GM23338 (cell line): ENCODE data around the gene PIGK. TPM values are rescaled to one million over a fixed set of nuclear protein-coding genes. Genes with fewer than 3 reads are reported as not detected.
A peak's percentile ranks its signal among the peaks of the same experiment; 100 is the strongest.

ENCODE experiments used
- ATAC-seq: fragments of 200-7000 bp; cut with Tn5 transposase; 3 replicates; pipeline ENCODE4 v1.9.1; 2020
- DNase-seq: peaks from one replicate; pipeline ENCODE4 v3.0.0-alpha.2; 2015; ENCODE audit warnings: low spot score
- H2AFZ ChIP-seq: fragments of 200-600 bp; sonication (generic); 2 replicates; pipeline ENCODE4 v1.8.0; 2016; ENCODE audit warnings: antibody characterized with exemption, mild to moderate bottlenecking, moderate library complexity
- H3F3A ChIP-seq: fragments of 200-600 bp; sonication (generic); replicated peaks from 2 replicates; pipeline ENCODE4 v1.8.0; 2017; ENCODE audit warnings: antibody characterized with exemption, mixed run types, low read depth
- H3K27ac ChIP-seq: fragments of 200-600 bp; sonication (generic); 2 replicates; pipeline ENCODE4 v1.6.1; 2016; ENCODE audit warnings: low read depth
- H3K27me3 ChIP-seq: fragments of 200-600 bp; sonication (generic); 2 replicates; pipeline ENCODE4 v1.8.0; 2016; ENCODE audit warnings: mild to moderate bottlenecking, mixed run types, moderate library complexity; ENCODE audit not compliant: insufficient read depth
- H3K36me3 ChIP-seq: fragments of 200-600 bp; sonication (generic); 2 replicates; pipeline ENCODE4 v1.8.0; 2016; ENCODE audit warnings: mild to moderate bottlenecking; ENCODE audit not compliant: insufficient read depth
- H3K4me1 ChIP-seq: fragments of 200-600 bp; sonication (generic); 2 replicates; pipeline ENCODE4 v1.8.0; 2016; ENCODE audit warnings: mild to moderate bottlenecking, moderate library complexity; ENCODE audit not compliant: insufficient read depth
- H3K4me2 ChIP-seq: fragments of 200-600 bp; sonication (generic); 2 replicates; pipeline ENCODE4 v1.7.1; 2017; ENCODE audit warnings: mixed run types
- H3K4me3 ChIP-seq: fragments of 200-600 bp; sonication (generic); 2 replicates; pipeline ENCODE4 v1.6.1; 2016; ENCODE audit warnings: mixed run types
- H3K79me2 ChIP-seq: fragments of 200-600 bp; sonication (generic); replicated peaks from 2 replicates; pipeline ENCODE4 v1.8.0; 2017; ENCODE audit warnings: mild to moderate bottlenecking; ENCODE audit not compliant: insufficient read depth
- H3K9me2 ChIP-seq: fragments of 200-600 bp; sonication (generic); 2 replicates; pipeline ENCODE4 v1.8.0; 2017; ENCODE audit not compliant: insufficient read depth
- H4K20me1 ChIP-seq: fragments of 200-600 bp; sonication (generic); replicated peaks from 2 replicates; pipeline ENCODE4 v1.8.0; 2017; ENCODE audit warnings: mild to moderate bottlenecking; ENCODE audit not compliant: insufficient read depth
- H3K27ac Mint-ChIP-seq: 2 replicates; pipeline ENCODE4 v1.8.0; 2020; ENCODE audit warnings: inconsistent platforms, mild to moderate bottlenecking, moderate library complexity, mixed read lengths
- H3K27me3 Mint-ChIP-seq: 3 replicates; pipeline ENCODE4 v1.8.0; 2022; ENCODE audit warnings: low read depth, mild to moderate bottlenecking, moderate library complexity, mixed read lengths, inconsistent platforms; ENCODE audit not compliant: insufficient read depth, poor library complexity
- H3K36me3 Mint-ChIP-seq: 3 replicates; pipeline ENCODE4 v1.8.0; 2021; ENCODE audit warnings: low read depth, mild to moderate bottlenecking, inconsistent platforms, moderate library complexity, mixed read lengths
- H3K4me1 Mint-ChIP-seq: 3 replicates; pipeline ENCODE4 v1.8.0; 2020; ENCODE audit warnings: mild to moderate bottlenecking, inconsistent platforms, mixed read lengths
- H3K4me3 Mint-ChIP-seq: 3 replicates; pipeline ENCODE4 v1.8.0; 2021; ENCODE audit warnings: moderate library complexity, mild to moderate bottlenecking, inconsistent platforms, mixed read lengths
- H3K9me3 Mint-ChIP-seq: 3 replicates; pipeline ENCODE4 v1.8.0; 2020; ENCODE audit warnings: moderate library complexity, mild to moderate bottlenecking, inconsistent platforms, mixed read lengths
- CTCF ChIP-seq, 2 experiments: fragments of 200-600 bp in 1 of 2; sonication (generic) in 1 of 2; conservative IDR thresholded peaks; 2 replicates each; pipeline versions ENCODE4 v1.5.1 to v1.6.1; 2016 to 2017; ENCODE audit warnings: antibody characterized with exemption in 2 of 2, low read depth in 2 of 2, mild to moderate bottlenecking in 2 of 2, moderate library complexity in 1 of 2
- ETS1 ChIP-seq: IDR thresholded peaks from 2 replicates; pipeline ENCODE4 v1.6.1; 2016; ENCODE audit warnings: antibody characterized with exemption
- EZH2phosphoT487 ChIP-seq: fragments of 200-600 bp; sonication (generic); IDR thresholded peaks from one replicate; pipeline ENCODE4 v1.8.1; 2018; ENCODE audit warnings: antibody characterized with exemption; ENCODE audit not compliant: unreplicated experiment
- JUNB ChIP-seq: IDR thresholded peaks from one replicate; pipeline ENCODE4 v1.6.1; 2016; ENCODE audit warnings: antibody characterized with exemption; ENCODE audit not compliant: unreplicated experiment
- NANOG ChIP-seq: IDR thresholded peaks from 2 replicates; pipeline ENCODE4 v1.6.1; 2016; ENCODE audit warnings: antibody characterized with exemption, borderline replicate concordance
- POLR2AphosphoS5 ChIP-seq: IDR thresholded peaks from 2 replicates; pipeline ENCODE4 v1.6.1; 2016; ENCODE audit warnings: antibody characterized with exemption, low read depth
- REST ChIP-seq: IDR thresholded peaks from one replicate; pipeline ENCODE4 v1.6.1; 2018; ENCODE audit warnings: antibody characterized with exemption; ENCODE audit not compliant: unreplicated experiment
- STAT1 ChIP-seq: IDR thresholded peaks from one replicate; pipeline ENCODE4 v1.6.1; 2016; ENCODE audit warnings: antibody characterized with exemption; ENCODE audit not compliant: unreplicated experiment
- ZNF114 ChIP-seq: fragments of 250-450 bp; sonication (Bioruptor Pico); IDR thresholded peaks from 2 replicates; pipeline ENCODE4 v1.5.0; 2020; ENCODE audit warnings: mild to moderate bottlenecking, moderate library complexity
- ZNF462 ChIP-seq: fragments of 250-450 bp; sonication (Bioruptor Pico); IDR thresholded peaks from 2 replicates; pipeline ENCODE4 v1.5.0; 2020; ENCODE audit warnings: mild to moderate bottlenecking, moderate library complexity
- polyA plus RNA-seq: library from polyadenylated mRNA; unstranded; fragments of >200 nt; fragmentation: Nextera tagmentation; extraction: Ambion mirVana; gene quantifications from 2 replicates; pipeline ENCODE4 v1.2.1, GENCODE V29; 2016
- total RNA-seq: library from RNA; depleted of rRNA; stranded (reverse); fragments of >200 nt; shearing (Covaris generic); gene quantifications from 2 replicates; pipeline ENCODE4 v1.2.3, GENCODE V29; 2014

Gene PIGK
- total and polyA plus RNA-seq, 2 experiments from 2014 or later, result 16.4 to 26.4 TPM

- TF ChIP-seq REST (no peak), CTCF (conservative IDR thresholded peaks at IDR 0.05; ENCODE audit: low read depth in 2 of 2) (peak in 1 of 2 experiments; percentile 14; a peak in 1 of 4 replicates), ETS1 (no peak), POLR2AphosphoS5 (no peak), NANOG (no peak), ZNF114 (CRISPR knock-in tag) (no peak), JUNB (no peak), EZH2phosphoT487 (no peak), STAT1 (no peak)
Observed at GRCh38 chr1:77068013-77068412, 151.2 kb downstream of the PIGK start (continued).

- Histone ChIP-seq H3K4me2 (no peak overlapping the region), H4K20me1 (no peaks in the 10 kb centered on the region), H3K27ac (no peak overlapping the region), H3K4me1 (peaks cover 4% of the 10 kb centered on the region; the same call in 1 of the 2 replicates), H3K27me3 (no peaks in the 10 kb centered on the region), H3F3A (no peaks in the 10 kb centered on the region), H2AFZ (no peak overlapping the region), H3K79me2 (no peaks in the 10 kb centered on the region), H3K9me2 (no peaks in the 10 kb centered on the region; the same call in 1 of the 2 replicates), H3K36me3 (no peaks in the 10 kb centered on the region), H3K4me3 (no peak overlapping the region)
- H3K27ac Mint-ChIP-seq, result no peak overlapping the region
- no peak for DNase-seq
- peaks cover 11% of the 10 kb centered on the region for H3K4me1 Mint-ChIP-seq
- H3K27me3 Mint-ChIP-seq, result peaks cover 2% of the 10 kb centered on the region
- H3K9me3 Mint-ChIP-seq, result no peaks in the 10 kb centered on the region
- H3K4me3 Mint-ChIP-seq, result no peak overlapping the region
- ATAC-seq, result no peak
- no peaks in the 10 kb centered on the region; the same call in 2 of the 3 replicates for H3K36me3 Mint-ChIP-seq
- no peak for TF ChIP-seq ZNF462 (CRISPR knock-in tag)
- no peak for TF ChIP-seq JUNB
Observed at GRCh38 chr1:77065693-77066342, 153.4 kb downstream of the PIGK start.
